Body of pancreas (tissue), 4 donors: ENCODE data around the gene NLRP6. TPM values are rescaled to one million over a fixed set of nuclear protein-coding genes. Genes with fewer than 3 reads are reported as not detected.
A peak's percentile ranks its signal among the peaks of the same experiment; 100 is the strongest.

Experiments used
- ATAC-seq: fragments of 150-250 bp; one replicate; pipeline ENCODE4 v1.9.1; 2016
- DNase-seq, 4 donors: peaks; one replicate each; pipeline ENCODE4 v3.0.0-alpha.2; 2019
- H3K27ac ChIP-seq, 4 donors: fragments of 200-600 bp; sonication (generic); 1 replicate in 3 of 4; 2 replicates in 1 of 4; pipeline versions ENCODE4 v1.5.1 to v1.6.1; 2016 to 2019; ENCODE audit warnings: mild to moderate bottlenecking in 1 of 4, mixed read lengths in 1 of 4, moderate library complexity in 1 of 4
- H3K27me3 ChIP-seq, 2 donors: fragments of 200-600 bp; sonication (generic); one replicate each; pipeline ENCODE4 v1.6.0; 2016; ENCODE audit warnings: mild to moderate bottlenecking in 1 of 2
- H3K36me3 ChIP-seq, 2 donors: fragments of 200-600 bp; sonication (generic); replicated peaks in 1 of 2; 2 replicates each; pipeline ENCODE4 v1.5.1; 2016; ENCODE audit warnings: low read depth in 2 of 2; ENCODE audit not compliant: insufficient read depth in 1 of 2
- H3K4me1 ChIP-seq: fragments of 200-600 bp; sonication (generic); one replicate; pipeline ENCODE4 v1.6.0; 2016
- H3K4me3 ChIP-seq, 2 donors: fragments of 200-600 bp; sonication (generic); 1 replicate in 1 of 2; 2 replicates in 1 of 2; pipeline ENCODE4 v1.5.1; 2016 to 2019
- H3K9me3 ChIP-seq, 3 donors: fragments of 200-600 bp; sonication (generic); 1 replicate in 2 of 3; 2 replicates in 1 of 3; pipeline ENCODE4 v1.5.1; 2016
- CTCF ChIP-seq, 7 experiments: fragments of 450-650 bp in 4 of 7; fragments of 200-600 bp in 3 of 7; sonication (generic) in 3 of 7; IDR thresholded peaks; one replicate each; pipeline ENCODE4 v1.5.1; 2016 to 2019; ENCODE audit warnings: antibody characterized with exemption in 7 of 7
- POLR2A ChIP-seq, 3 donors: fragments of 450-650 bp; IDR thresholded peaks; one replicate each; pipeline ENCODE4 v1.6.1; 2016; ENCODE audit warnings: antibody characterized with exemption in 3 of 3, mild to moderate bottlenecking in 2 of 3
- WGBS, 2 donors: methylation state at CpG; one replicate each; pipeline ENCODE4 v1.1.5; 2017; 5-methylcytosine and 5-hydroxymethylcytosine counted together
- intact Hi-C: fragments of 100-400 bp; cut with DNase I; formaldehyde crosslinking; loops from one replicate; pipeline ENCODE4 v1.15.1; 2023
- total RNA-seq, 2 donors: library from RNA; depleted of rRNA; stranded (reverse); fragments of >200 nt; gene quantifications; one replicate each; pipeline ENCODE4 v1.1.0, GENCODE V29; 2016

Gene NLRP6
- 1 to 10 TPM in 1 of 2 donors, not detected in 1; 1.0 TPM for total RNA-seq

- no peaks in the 10 kb centered on the region for H3K36me3 ChIP-seq
- TF ChIP-seq POLR2A (IDR thresholded peaks at IDR 0.05) (no peak), CTCF (IDR thresholded peaks at IDR 0.05) (no peak)
- H3K4me1 ChIP-seq = peaks cover 24% of the 10 kb centered on the region
- H3K9me3 ChIP-seq = no peaks in the 10 kb centered on the region
- peaks cover 0 to 13% of the 10 kb centered on the region in 2 donors for H3K27me3 ChIP-seq
- 84 to 86% methylated on average over 18 to 21 of the region's 21 CpGs for WGBS, 2 donors
- intact Hi-C loops = no loop called here
- ATAC-seq = no peak
- peak in 1 of 4 donors; percentile 12 for DNase-seq
- no peak within 1 kb of the TSS for H3K27ac ChIP-seq
- no peak within 1 kb of the TSS for H3K4me3 ChIP-seq
Measured at GRCh38 chr11:278001-278951, at the start of gene NLRP6. NLRP6 (plus strand) TSS chr11:278407; CDS start chr11:278570, 163 bp downstream.

GRCh38 chr11:230431-230830 is 47.8 kb upstream of the NLRP6 start:
- no peaks in the 10 kb centered on the region for H3K27me3 ChIP-seq
- intact Hi-C loops = loop anchor here (10.0 kb wide), 1 partner anchor 134 kb away; the partner anchor contains the start of gene B4GALNT4
- no peak for DNase-seq
- no peak overlapping the region for H3K27ac ChIP-seq
- TF ChIP-seq POLR2A (IDR thresholded peaks at IDR 0.05) (no peak), CTCF (IDR thresholded peaks at IDR 0.05) (no peak)
- ATAC-seq = no peak
- H3K36me3 ChIP-seq = no peaks in the 10 kb centered on the region
- peaks cover 11% of the 10 kb centered on the region for H3K4me1 ChIP-seq
- H3K4me3 ChIP-seq = no peak overlapping the region
- WGBS, 2 donors = 92 to 97% methylated on average over 10 of the region's 10 CpGs
- H3K9me3 ChIP-seq = no peaks in the 10 kb centered on the region

DNA sequence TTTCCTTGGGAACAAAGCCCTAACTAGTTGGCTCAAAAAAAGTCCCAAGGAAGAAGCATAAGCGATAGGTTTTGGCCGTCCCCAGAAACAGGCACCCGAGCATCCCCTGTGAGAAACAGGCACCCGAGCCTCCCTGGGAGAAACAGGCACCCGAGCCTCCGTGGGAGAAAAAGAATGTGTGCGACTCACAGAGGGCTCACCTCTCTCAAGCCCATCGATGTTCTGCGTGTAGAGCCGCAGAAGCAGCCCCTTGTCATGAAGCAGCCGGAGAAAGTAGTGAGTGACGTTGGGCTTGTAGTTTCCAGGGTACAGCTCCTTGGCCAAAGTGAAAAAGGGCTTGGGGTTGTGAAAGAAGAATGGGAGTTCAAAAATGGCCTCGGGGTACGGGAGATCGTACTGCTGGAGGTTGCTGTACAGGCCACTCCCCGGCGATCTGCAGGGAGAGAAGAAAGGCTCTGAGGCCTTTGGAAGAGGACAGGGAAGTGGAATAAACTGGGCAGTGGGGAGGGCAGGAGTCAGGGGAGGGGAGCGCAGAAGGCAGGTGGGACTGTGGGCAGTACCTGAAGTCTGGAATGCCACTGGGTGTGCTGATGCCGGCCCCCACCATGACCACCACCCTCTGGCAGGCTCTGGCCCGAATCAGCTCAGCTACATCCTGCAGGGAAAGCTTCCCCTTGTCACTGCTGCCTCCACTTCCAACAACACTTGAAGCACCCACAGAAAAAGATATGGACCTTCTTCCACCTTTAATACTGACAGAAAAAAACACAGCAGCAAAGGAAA is 45.2 kb upstream of the NLRP6 start:
- 86 to 92% methylated on average over 20 of the region's 20 CpGs for WGBS, 2 donors
- no peak overlapping the region for H3K4me3 ChIP-seq
- H3K36me3 ChIP-seq = no peaks in the 10 kb centered on the region
- H3K4me1 ChIP-seq = peaks cover 21% of the 10 kb centered on the region
- ATAC-seq (no peak), DNase-seq (no peak)
- H3K27me3 ChIP-seq = no peaks in the 10 kb centered on the region
- no peak for TF ChIP-seq CTCF (IDR thresholded peaks at IDR 0.05)
- TF ChIP-seq POLR2A (IDR thresholded peaks at IDR 0.05) = no peak
- intact Hi-C loops = loop anchor here (10.0 kb wide), 1 partner anchor 132 kb away; the partner anchor contains the start of gene B4GALNT4
- no peak overlapping the region for H3K27ac ChIP-seq
- H3K9me3 ChIP-seq = no peaks in the 10 kb centered on the region

- peaks cover 0 to 2% of the 10 kb centered on the region in 2 donors for H3K36me3 ChIP-seq
- H3K4me1 ChIP-seq = peaks cover 29% of the 10 kb centered on the region
- TF ChIP-seq POLR2A (IDR thresholded peaks at IDR 0.05) (no peak), CTCF (IDR thresholded peaks at IDR 0.05) (no peak)
- no peak overlapping the region for H3K4me3 ChIP-seq
- intact Hi-C loops = loop anchor here (10.0 kb wide), 1 partner anchor 130 kb away; the partner anchor contains the start of gene B4GALNT4
- no peak for ATAC-seq
- no peaks in the 10 kb centered on the region for H3K27me3 ChIP-seq
- peak overlapping the region in 2 of 4 donors; percentile 75 to 99 for H3K27ac ChIP-seq
- H3K9me3 ChIP-seq = no peaks in the 10 kb centered on the region
- WGBS, 2 donors = 68 to 75% methylated on average over 8 of the region's 8 CpGs
- DNase-seq = no peak
Measured at GRCh38 chr11:235180-235579, 43.0 kb upstream of the NLRP6 start.
